Glutamatergic neuron (in vitro differentiated cells): ENCODE results near the gene UTP18. TPM values are rescaled to one million over a fixed set of nuclear protein-coding genes. Genes with fewer than 3 reads are reported as not detected.
"Not testable (repeated sequence)": the region's sequence is repeated elsewhere in the genome, so short reads cannot be mapped to it uniquely, and the experiment has no call there.

Experiments
- DNase-seq: peaks from one replicate; pipeline ENCODE4 v3.0.0; 2022
- H3K27ac Mint-ChIP-seq: one replicate; pipeline ENCODE4 v1.8.0; 2020; ENCODE audit warnings: mild to moderate bottlenecking, mixed read lengths, inconsistent platforms; ENCODE audit not compliant: unreplicated experiment
- H3K27me3 Mint-ChIP-seq: one replicate; pipeline ENCODE4 v1.8.0; 2020; ENCODE audit warnings: mild to moderate bottlenecking, moderate library complexity, mixed read lengths, inconsistent platforms; ENCODE audit not compliant: unreplicated experiment
- H3K36me3 Mint-ChIP-seq: one replicate; pipeline ENCODE4 v1.8.0; 2020; ENCODE audit warnings: mild to moderate bottlenecking, mixed read lengths, inconsistent platforms; ENCODE audit not compliant: unreplicated experiment
- H3K4me1 Mint-ChIP-seq: one replicate; pipeline ENCODE4 v1.8.0; 2020; ENCODE audit warnings: mild to moderate bottlenecking, low read depth, mixed read lengths, inconsistent platforms; ENCODE audit not compliant: unreplicated experiment
- H3K4me3 Mint-ChIP-seq: one replicate; pipeline ENCODE4 v1.8.0; 2020; ENCODE audit warnings: mild to moderate bottlenecking, mixed read lengths, inconsistent platforms; ENCODE audit not compliant: unreplicated experiment
- H3K9me3 Mint-ChIP-seq: one replicate; pipeline ENCODE4 v1.8.0; 2020; ENCODE audit warnings: mild to moderate bottlenecking, moderate library complexity, mixed read lengths, inconsistent platforms; ENCODE audit not compliant: unreplicated experiment
- total RNA-seq: library from RNA; stranded (reverse); fragmentation: NEBNext Ultra II Directional; extraction: Animal tissue kit (Norgen Biotek cat#: 25700); gene quantifications from one replicate; pipeline ENCODE4 v1.2.1, GENCODE V29; 2021; ENCODE audit not compliant: unreplicated experiment
- TF ChIP-seq, protein P1 (sequence below): fragments of 200-600 bp; sonication (generic); IDR thresholded peaks from one replicate; pipeline ENCODE4 v1.5.0; 2021; ENCODE audit not compliant: partially characterized antibody, unreplicated experiment

The UTP18 gene
- total RNA-seq, 1 donor from 2014 or later = 23.9 TPM

DNA sequence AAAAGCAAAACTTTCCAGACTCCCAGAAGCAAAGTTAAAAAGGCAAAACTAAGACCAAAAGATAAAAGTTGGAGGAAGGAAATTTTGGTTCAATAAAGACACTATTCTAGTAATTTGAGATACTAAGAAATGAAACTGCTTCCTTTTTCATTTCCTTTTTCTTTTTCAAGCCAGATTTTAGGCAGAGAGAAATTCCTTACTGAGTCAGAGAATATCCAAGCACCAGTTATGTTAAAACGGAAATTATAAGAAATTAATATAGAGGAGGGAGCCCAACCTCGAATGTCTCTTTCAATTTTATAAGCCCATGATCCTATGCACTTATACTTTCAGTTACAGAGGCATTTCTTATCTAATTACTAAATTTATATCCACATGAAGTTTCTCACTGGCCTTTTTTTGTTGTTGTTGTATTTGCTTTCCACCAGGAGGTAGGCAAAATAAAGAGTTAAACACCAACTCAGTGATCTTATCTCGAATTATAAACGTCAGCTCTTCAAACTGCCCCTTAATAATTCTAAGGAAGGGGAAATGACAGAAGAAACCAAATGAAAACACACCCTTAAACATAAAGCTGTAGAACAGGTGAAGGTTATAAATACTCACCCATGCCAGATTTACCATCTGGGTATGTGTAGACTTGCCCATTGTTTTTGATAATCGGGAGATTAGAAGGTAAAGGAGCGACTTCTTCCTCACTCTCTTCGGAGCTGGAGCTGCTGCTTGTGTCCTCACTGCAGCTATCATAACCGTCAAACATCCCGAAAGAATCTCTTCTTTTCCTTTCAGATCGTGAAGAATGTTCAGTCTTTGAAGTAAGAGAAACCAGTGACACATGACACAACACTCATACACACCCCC is 35.7 kb upstream of the UTP18 start:
- H3K27ac Mint-ChIP-seq = no peak overlapping the region

DNA sequence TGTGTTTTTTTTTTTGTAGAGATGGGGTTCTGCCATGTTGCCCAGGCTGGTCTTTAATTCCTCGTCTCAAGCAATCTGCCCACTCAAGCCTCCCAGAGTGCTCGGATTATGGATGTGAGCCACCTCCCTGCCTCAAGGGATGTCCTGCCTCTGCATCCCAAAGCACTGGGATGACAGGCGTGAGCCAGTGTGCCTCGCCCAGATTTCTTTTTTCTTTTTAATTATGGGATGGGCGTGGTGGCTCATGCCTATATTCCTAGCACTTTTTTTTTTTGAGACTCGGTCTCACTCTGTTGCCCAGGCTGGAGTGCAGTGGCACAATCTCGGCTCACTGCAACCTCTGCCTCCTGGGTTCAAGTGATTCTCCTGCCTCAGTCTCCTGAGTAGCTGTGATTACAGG is 34.8 kb upstream of the UTP18 start:
- not testable (repeated sequence) for H3K4me1 Mint-ChIP-seq, H3K27me3 Mint-ChIP-seq

More for the DNA sequence above, 35.7 kb upstream of the UTP18 start:
- H3K27me3 Mint-ChIP-seq = peaks cover 2% of the 10 kb centered on the region
- H3K36me3 Mint-ChIP-seq = no peaks in the 10 kb centered on the region
- TF ChIP-seq, protein P1, sequence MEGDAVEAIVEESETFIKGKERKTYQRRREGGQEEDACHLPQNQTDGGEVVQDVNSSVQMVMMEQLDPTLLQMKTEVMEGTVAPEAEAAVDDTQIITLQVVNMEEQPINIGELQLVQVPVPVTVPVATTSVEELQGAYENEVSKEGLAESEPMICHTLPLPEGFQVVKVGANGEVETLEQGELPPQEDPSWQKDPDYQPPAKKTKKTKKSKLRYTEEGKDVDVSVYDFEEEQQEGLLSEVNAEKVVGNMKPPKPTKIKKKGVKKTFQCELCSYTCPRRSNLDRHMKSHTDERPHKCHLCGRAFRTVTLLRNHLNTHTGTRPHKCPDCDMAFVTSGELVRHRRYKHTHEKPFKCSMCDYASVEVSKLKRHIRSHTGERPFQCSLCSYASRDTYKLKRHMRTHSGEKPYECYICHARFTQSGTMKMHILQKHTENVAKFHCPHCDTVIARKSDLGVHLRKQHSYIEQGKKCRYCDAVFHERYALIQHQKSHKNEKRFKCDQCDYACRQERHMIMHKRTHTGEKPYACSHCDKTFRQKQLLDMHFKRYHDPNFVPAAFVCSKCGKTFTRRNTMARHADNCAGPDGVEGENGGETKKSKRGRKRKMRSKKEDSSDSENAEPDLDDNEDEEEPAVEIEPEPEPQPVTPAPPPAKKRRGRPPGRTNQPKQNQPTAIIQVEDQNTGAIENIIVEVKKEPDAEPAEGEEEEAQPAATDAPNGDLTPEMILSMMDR = no peak
- no peak overlapping the region for H3K4me3 Mint-ChIP-seq
- peaks cover 2% of the 10 kb centered on the region for H3K4me1 Mint-ChIP-seq
- no peak for DNase-seq
- H3K9me3 Mint-ChIP-seq = no peaks in the 10 kb centered on the region

DNA sequence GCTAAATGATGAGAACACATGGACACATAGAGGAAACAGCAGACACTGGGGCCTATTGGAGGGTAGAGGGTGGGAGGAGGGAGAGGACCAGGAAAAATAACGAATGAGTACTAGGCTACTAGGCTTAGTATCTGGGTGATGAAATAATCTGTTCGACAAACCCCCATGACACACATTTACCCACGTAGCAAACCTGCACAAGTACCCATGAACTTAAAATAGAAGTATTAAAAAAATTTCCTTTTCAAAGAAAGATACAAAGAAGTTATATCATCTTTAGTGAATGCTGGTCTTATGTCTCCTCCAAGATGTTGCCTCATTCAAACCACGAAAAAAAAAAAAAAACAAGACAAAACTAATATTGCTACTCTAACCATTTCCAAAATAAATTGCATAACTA is 32.2 kb upstream of the UTP18 start:
- DNase-seq = no peak
- H3K27ac Mint-ChIP-seq = no peak overlapping the region
- H3K27me3 Mint-ChIP-seq = peaks cover 2% of the 10 kb centered on the region
- no peaks in the 10 kb centered on the region for H3K9me3 Mint-ChIP-seq
- H3K4me3 Mint-ChIP-seq = no peak overlapping the region
- no peaks in the 10 kb centered on the region for H3K36me3 Mint-ChIP-seq
- TF ChIP-seq, protein P1 = no peak
- H3K4me1 Mint-ChIP-seq = peaks cover 2% of the 10 kb centered on the region

More for the DNA sequence above, 34.8 kb upstream of the UTP18 start:
- H3K9me3 Mint-ChIP-seq, H3K27ac Mint-ChIP-seq, DNase-seq, H3K36me3 Mint-ChIP-seq, H3K4me3 Mint-ChIP-seq: not testable (repeated sequence)

DNA sequence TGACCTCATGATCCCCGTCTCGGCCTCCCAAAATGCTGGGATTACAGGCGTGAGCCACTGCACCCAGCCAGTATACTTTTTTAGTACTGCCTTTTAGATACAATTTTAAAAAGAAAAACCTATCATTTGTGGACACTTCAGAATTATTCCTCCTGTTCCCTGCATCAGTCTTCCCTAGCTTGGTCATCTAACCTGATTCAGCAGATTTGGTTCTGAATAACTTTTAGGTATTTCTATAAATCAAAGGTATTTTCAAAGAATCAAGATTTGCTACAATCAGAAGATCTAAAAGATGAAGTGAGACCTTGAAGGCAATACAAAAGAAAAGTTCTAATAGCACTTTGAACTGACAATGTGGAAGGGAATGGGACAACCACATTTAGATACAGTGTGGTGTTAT is 30.5 kb upstream of the UTP18 start:
- H3K36me3 Mint-ChIP-seq = no peaks in the 10 kb centered on the region

DNA sequence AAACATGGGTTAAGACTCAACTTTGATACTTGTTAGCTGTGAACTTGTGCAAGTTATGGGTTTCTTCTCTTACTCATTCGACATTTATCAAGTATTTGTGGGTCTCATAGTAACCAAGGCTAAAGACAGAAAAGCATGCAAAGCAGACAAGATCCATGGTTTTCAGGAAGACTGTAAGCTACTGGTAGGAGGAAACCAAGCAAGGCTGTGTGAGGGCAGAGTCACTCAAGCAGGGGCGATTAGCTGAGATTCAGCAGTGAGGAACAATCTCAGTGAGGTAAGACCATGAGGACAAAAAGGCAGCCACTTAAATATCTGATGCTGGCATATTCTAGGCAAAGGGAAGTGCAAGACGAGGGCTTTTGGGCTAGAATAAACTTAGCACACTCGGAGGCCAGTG is 30.0 kb upstream of the UTP18 start:
- Mint-ChIP-seq H3K4me3 (no peak overlapping the region), H3K27me3 (peaks cover 2% of the 10 kb centered on the region), H3K27ac (no peak overlapping the region), H3K9me3 (no peaks in the 10 kb centered on the region), H3K4me1 (no peaks in the 10 kb centered on the region), H3K36me3 (no peaks in the 10 kb centered on the region)
- no peak for DNase-seq
- TF ChIP-seq, protein P1 = no peak

More for the DNA sequence above, 30.5 kb upstream of the UTP18 start:
- TF ChIP-seq, protein P1 = no peak
- Mint-ChIP-seq H3K4me3 (no peak overlapping the region), H3K27me3 (peaks cover 2% of the 10 kb centered on the region), H3K27ac (no peak overlapping the region), H3K9me3 (no peaks in the 10 kb centered on the region), H3K4me1 (peaks cover 2% of the 10 kb centered on the region)
- no peak for DNase-seq
